NOMO-1 treated with dmso at 0.1 percent for 144 hours (cell line): ENCODE results near the gene HTR6.
"Not testable (repeated sequence)": the region's sequence is repeated elsewhere in the genome, so short reads cannot be mapped to it uniquely, and the experiment has no call there.

Experiments used
- DNase-seq: peaks from one replicate; lab custom pipeline; 2025; ENCODE audit not compliant: unreplicated experiment; lab: John Stamatoyannopoulos, UW

HTR6 gene

GRCh38 chr1:19637606-19638005 is 27.1 kb upstream of the HTR6 start:
- no peak for DNase-seq

DNA sequence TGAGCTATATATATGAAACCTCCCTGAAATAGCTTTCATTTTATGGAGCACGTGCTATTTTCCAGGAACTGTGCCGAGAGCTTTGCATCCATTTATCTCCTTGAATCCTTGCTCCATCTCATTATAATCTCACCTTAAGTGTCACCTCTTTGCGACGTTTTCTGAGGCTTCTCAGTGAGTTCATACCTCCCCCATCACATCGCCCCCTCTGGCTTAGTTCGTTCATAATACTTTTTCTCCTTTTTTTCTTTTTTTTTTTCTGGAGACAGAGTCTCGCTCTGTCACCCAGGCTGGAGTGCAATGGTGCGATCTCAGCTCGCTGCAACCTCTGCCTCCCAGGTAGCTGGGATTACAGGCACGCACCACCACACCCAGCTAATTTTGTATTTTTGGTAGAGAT is 25.4 kb upstream of the HTR6 start:
- DNase-seq, result not testable (repeated sequence)

DNA sequence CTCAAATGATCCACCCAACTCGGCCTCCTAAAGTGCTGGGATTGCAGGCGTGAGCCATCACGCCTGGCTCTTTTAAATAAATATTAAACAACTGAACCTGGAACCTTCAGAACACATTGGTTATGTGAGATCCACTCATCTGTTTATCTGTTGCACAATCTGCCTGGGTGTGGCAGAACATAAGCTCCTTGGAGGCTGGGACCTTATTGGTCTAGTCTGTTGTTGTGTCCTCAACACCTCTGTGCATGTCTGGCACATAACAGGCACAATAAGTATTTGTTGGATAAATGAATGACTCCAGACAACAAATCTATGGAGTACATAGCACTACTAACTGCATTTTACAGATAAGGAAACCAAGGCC is 24.7 kb upstream of the HTR6 start:
- DNase-seq, result no peak

DNA sequence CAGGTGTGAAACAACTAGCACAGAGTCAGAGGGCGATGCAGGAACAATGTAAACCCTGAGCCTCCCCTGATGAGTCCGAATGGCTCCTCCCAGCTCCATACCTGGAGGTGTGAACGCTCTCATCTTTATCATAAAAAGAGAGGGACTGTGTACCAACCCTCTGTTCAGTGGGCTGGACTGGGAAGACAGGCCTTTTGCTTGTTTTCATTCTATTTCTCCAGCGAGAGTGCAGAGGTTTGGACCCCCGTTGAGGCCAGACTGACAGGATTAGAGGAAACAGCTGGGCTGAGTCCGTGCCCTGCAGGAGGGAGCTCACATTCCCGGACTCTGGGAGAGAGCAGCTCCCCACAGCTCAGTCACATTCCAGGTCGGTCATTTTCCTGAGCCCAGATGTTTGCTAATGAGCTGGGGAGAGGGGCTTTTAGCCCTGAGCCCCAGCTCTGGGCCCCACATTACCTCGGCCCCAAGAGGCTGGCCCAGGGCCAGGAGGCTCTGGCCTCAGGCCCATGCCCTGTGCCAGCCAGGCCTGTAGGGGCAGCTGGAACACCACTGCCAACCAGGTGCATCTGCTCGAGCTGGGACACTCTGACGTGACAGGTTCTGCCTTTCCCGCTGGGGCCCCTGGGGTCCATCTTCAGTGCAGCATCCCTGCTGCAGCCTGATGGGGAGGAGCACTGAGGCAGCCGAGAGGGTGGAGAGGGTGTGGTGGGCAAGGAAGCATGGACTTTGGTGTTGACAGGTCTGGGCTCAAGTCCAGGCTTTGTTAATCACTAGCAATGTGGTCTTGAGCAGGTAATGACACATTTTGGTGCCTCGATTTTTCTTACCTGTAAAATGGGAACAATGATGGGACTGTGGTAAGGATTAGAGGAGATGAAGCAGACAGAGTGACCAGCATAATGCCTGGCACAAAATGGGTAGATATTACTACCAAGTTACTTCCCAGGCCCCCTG is 24.0 kb upstream of the HTR6 start:
- DNase-seq, result no peak

DNA sequence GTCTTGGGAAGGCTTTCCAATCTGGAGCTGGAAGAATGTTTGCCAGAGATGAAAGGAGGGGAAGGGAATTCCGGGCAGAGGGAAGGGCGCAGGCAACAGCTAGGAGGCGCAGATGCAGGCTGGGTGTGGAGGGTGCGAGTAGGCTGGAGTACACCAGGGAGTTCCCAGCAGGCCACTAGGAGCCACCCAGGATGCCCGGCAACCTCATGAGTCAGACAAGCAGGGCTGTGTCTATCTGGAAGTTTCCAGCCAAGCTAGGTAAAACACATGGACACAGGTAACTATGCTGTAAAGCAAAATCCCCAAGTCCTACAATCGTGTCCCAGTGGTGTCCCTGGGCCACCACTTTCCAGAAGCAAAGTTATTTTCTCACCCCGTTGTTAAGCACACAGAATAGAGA is 21.6 kb upstream of the HTR6 start:
- DNase-seq, result no peak

DNA sequence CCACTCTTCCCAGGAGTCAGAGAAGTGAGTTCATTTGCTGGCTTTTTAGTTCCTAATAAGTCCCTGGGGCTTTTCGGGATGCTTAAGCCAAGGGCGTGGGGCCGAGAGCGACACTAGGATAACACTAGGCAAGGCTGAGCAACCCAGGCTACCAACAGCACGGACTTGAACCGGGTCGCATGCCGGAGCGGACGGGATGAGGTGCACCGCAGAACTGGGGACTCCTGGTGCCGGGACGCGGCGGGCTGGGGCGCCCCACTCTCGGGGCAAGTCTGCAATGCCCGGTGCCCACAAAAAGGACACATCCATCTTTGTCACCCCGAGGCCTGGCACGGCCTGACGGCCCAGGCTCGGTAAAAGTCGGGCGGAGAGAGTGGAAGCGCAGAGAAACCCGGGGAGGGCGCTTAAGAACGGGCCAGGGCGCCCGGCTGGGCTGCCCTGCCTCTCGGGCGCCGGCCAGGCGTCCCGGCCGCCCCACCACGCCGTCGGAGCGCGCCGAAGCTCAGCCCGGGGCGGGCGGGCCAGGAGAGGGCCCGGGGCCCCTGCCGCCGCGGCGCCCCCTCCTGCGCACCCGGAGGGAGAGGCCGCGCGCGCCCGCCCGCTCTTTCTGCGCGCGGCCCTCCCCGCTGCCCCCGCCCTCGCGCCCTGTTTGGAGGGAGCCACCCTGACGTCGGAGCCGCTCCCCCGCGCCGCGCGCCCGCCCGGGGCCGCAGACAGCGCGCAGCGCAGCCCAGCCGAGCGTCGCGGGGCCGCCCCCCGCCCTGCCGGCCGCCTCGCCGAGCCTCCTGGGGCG is 20.9 kb upstream of the HTR6 start, which contains the start of gene NBL1:
TSS of gene NBL1 (plus strand) at position 710 of the 793 bp plus-strand sequence. CDS start 10,720 bp downstream, outside the sequence.
- no peak for DNase-seq

- DNase-seq, result no peak
These were observed 20.3 kb upstream of the HTR6 start for GRCh38 chr1:19644395-19644680.

DNA sequence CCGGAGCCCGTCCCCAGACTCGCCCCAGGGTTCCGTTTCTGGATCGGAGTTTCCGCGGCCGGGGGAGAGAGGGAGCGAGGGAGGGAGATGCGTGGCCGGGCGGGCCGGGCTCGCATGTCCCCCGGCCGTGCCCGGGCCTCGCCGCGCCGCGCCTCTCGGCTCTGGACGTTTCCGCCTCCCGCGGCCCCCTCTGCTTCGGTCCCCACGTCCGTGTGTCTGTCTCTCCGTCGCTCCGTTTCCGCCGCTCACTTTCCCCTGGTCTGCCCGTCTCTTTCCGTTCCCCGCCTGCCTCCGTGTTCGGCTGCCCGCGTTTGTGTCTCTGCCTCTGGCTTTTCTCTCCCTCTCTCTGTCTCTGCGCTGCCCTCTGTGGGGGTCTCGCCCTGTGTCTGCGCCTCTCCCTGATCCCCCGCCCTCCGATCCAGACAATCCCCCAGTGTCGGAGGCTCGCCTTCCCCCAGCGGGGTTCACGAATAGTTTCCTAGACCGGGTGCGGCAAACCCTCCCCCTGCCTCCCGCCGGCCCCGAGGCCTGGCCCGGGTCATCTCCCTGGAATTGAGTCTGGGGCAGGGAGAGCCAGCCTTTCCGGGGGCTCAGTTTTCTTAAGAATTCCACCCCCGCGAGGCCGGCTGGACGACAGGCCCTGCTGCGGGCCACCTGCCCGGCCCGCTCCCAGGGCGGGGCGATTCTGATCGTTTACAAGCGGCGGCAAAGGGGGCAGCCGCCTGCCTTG is 19.8 kb upstream of the HTR6 start:
- no peak for DNase-seq

DNA sequence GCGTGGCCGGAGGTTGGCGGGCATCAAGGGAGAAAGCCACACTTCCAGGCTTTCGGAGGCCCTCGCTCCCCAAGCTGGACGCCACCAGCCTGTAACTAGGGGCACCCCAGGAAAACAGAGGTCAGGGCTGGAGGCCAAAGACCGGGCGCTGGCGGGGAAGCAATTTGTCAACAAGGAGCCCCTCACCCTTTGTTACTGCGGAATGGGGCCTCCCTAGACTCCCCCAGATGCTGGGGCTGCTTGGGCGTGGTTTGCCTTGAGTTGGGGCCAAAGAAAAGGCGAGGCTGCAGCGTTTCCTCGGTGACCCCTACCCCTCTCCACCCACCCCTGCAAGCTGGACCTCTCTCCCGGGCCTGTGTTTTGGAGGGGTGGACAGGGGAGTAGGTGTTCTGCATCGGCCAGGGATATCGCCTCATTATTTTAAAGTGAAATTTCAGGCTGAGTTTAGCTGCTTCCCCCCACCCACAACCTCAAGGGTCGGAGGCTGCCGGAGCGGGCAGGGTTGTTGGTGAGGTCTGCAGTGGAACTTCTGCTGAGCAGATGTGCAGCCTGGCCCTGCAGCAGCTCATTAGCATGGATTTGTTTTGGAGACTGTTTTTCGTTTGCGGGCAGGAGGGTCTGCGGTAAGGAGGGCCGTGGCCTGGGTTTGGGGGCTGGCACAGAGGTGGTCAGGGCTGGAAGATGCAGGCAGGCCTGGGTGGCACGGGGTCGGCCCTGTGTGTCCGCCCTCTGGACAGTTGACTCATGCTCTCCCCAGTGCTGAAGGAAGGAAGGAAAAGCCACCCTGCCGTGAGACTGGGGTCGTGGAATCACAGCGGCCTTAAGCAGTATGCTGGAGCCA is 19.0 kb upstream of the HTR6 start:
- no peak for DNase-seq

DNA sequence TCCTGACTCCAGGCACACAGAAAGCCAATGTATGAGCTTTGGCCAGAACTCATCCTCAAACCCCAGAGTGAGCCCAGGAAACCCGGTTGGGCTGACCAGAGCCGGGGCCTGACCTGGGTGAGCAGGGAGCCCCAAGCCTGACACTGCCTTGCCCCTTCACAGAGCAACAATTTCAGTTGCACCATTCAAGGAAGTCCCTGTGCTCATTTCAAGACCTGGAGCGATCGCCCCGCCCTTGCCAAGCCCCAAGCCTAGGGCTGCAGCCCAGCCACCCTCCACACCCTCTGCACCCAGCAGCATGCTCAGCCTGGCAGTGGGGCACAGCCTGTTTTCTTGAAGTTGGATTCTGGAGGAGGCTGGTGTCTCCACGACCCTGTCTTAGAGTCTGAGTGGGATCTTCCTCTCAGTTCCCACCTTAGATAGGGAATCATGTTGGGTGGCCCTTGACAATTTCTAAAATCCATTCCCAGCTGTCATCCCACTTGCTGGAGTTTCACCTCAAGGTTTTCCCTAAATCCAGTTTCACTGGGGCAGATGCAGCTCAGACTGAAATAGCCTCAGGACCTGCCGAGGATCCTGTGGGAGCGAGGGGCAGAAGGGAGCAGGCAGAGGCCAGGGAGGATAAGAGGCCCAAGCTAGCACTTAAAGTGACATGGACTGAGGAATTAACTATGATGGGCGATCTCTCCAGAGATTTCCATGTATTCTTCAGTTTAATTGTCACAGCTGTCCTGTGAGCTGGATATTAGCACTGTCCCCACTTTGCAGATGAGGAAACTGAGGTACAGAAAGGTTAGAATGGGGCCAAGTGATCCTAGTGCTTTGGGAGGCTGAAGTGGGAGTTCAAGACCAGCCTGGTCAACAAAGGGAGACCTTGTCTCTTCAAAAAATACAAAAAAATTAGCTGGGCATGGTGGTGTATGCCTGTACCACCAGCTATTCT is 18.0 kb upstream of the HTR6 start:
- no peak for DNase-seq

DNA sequence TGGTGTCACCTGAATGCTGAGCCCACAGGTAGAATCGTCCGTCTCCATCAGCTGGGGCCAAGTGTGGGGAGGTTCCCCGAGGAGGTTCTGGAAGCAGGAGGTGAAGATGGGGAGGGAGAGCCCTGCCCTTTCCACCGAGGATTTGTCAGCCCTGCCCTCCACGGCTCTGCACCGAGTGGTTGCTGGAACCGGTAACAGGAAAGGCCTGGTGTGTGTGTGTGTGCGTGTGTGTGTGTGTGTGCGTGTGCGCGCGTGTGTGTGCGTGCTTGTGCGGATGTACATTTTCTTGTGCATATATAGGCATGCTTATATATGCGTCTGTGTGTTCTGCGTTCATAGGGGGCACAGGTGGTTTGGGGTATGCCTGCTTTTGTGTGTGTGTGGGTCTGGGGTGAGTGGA is 17.0 kb upstream of the HTR6 start:
- DNase-seq, result no peak

GRCh38 chr1:19648239-19648638 is 16.4 kb upstream of the HTR6 start:
- no peak for DNase-seq

DNA sequence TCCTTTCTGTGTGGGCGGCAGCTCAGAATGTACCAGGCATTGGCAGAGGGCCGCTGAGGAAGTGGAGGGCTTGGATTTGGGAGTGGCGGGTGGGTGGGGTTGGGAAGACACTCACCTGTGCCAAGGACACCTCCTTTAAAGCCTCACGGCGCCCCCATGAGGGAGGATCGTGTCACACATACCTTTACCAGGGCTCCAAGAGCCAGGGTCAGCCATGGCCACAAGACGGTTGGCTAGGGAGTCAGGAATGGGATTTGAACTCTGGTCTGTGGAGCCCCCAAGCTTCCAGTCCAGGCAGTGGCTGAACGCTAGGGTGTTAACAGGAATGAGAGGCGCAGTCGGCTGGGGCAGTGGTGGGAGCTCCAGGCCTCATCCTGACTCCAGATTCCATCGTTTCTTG is 16.0 kb upstream of the HTR6 start:
- DNase-seq, result no peak

- no peak for DNase-seq
These were observed 14.1 kb upstream of the HTR6 start for GRCh38 chr1:19650416-19651140.

DNA sequence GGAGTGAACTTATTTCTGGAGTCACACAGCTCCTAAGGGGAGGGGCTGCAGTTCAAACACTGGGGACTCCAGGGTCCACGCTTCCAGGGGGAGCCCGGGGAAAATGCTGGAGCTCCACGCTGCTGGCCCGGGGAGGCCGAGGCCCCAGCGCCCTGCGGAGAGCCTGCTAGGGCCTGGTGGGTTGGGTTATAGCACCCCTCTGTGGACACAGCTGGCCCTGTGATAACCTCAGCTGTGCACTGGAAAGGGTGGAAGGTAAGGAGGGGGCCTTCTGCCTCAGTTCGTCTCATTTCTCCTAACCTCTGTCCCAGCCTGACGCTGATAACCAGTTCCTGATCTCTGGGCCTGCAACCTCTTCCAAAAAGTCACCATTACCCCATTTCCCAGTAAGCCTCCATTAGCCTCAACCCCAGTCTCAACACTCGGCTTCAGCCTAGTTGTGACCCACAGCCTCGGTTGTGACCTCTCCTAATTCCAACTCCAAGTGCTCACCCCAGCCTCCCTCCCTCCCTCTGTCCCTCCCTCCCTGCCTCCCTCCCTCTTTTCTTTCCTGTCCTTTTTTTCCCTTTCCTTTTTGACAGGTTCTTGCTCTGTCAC is 13.4 kb upstream of the HTR6 start:
- no peak for DNase-seq

- DNase-seq, result no peak
These were observed 10.3 kb upstream of the HTR6 start for GRCh38 chr1:19654386-19654785.

- no peak for DNase-seq
These were observed 9.6 kb upstream of the HTR6 start for GRCh38 chr1:19654886-19655717.

- no peak for DNase-seq
These were observed 9.0 kb upstream of the HTR6 start for GRCh38 chr1:19655718-19656080.
